ENCODE measurements around the gene IFT20. TPM values are rescaled to one million over a fixed set of nuclear protein-coding genes. Genes with fewer than 3 reads are reported as not detected.

Gene IFT20
- total RNA-seq, 1 donor from 2014 or later, result 13.6 TPM

DNA sequence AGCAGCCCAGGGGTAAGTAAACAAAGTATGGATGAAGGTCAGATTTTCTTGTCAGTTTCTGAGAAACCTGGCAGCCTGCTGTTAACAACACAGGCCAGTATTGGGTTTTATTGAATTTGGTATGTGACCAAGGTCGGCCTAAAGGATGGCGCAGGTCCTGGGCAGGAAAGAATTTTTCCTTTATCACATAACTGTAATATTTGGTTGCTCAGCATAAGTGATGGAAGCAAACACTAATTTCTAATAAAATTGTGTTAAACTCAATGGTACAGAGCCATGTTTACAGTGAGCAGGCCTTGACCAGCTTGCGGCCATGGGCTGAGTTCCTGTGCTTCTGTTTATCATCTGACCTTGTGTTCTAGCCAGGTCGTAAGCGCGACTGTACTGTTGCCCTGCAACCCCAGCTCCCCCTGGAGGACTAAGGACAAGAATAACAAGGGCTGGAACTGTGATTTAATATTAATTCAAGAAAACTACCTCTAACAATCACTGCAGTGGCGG lies 11.5 kb upstream of the IFT20 start:
- DNase-seq (ENCODE audit: low spot score in 2 of 2), result no peak
- H3K9me3 ChIP-seq, result no peaks in the 10 kb centered on the region
- TF ChIP-seq, protein P1, sequence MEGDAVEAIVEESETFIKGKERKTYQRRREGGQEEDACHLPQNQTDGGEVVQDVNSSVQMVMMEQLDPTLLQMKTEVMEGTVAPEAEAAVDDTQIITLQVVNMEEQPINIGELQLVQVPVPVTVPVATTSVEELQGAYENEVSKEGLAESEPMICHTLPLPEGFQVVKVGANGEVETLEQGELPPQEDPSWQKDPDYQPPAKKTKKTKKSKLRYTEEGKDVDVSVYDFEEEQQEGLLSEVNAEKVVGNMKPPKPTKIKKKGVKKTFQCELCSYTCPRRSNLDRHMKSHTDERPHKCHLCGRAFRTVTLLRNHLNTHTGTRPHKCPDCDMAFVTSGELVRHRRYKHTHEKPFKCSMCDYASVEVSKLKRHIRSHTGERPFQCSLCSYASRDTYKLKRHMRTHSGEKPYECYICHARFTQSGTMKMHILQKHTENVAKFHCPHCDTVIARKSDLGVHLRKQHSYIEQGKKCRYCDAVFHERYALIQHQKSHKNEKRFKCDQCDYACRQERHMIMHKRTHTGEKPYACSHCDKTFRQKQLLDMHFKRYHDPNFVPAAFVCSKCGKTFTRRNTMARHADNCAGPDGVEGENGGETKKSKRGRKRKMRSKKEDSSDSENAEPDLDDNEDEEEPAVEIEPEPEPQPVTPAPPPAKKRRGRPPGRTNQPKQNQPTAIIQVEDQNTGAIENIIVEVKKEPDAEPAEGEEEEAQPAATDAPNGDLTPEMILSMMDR (IDR thresholded peaks at IDR 0.05), result peak in 1 of 3 experiments; percentile 33
- H3K27me3 ChIP-seq, result no peaks in the 10 kb centered on the region
- no peak overlapping the region for H3K4me3 ChIP-seq
- intact Hi-C loops (cut with DNase I), result no loop called here
- peak overlapping the region; percentile 73 to 79 for H3K27ac ChIP-seq
- peaks cover 16 to 43% of the 10 kb centered on the region in 2 donors for H3K4me1 ChIP-seq
- peaks cover 51 to 81% of the 10 kb centered on the region in 2 donors for H3K36me3 ChIP-seq

DNA sequence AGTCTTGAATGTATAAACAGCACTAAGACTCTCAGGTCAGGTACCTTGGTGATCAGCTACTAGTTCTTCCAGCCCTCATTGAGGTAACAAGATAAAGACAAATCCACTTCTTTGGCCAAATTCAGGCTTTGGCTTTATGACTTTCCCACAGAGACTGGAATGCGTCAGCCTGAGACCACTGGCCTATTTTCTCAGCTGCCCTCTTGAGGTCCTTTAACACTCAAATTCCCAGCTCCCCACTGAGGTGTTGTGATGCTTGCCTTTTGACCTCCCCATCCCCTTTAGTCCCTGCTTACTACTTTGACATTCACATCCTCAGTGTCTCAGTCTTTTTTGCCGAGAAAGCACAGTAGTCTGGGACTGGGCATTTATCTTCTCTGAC lies 10.9 kb upstream of the IFT20 start:
- no peaks in the 10 kb centered on the region for H3K9me3 ChIP-seq
- DNase-seq (ENCODE audit: low spot score in 2 of 2), result no peak
- H3K27me3 ChIP-seq, result no peaks in the 10 kb centered on the region
- intact Hi-C loops (cut with DNase I), result no loop called here
- TF ChIP-seq, protein P1 (IDR thresholded peaks at IDR 0.05), result no peak
- no peak overlapping the region for H3K4me3 ChIP-seq
- H3K27ac ChIP-seq, result peak overlapping the region; percentile 73 to 79
- peaks cover 16 to 43% of the 10 kb centered on the region in 2 donors for H3K4me1 ChIP-seq
- peaks cover 51 to 81% of the 10 kb centered on the region in 2 donors for H3K36me3 ChIP-seq

DNA sequence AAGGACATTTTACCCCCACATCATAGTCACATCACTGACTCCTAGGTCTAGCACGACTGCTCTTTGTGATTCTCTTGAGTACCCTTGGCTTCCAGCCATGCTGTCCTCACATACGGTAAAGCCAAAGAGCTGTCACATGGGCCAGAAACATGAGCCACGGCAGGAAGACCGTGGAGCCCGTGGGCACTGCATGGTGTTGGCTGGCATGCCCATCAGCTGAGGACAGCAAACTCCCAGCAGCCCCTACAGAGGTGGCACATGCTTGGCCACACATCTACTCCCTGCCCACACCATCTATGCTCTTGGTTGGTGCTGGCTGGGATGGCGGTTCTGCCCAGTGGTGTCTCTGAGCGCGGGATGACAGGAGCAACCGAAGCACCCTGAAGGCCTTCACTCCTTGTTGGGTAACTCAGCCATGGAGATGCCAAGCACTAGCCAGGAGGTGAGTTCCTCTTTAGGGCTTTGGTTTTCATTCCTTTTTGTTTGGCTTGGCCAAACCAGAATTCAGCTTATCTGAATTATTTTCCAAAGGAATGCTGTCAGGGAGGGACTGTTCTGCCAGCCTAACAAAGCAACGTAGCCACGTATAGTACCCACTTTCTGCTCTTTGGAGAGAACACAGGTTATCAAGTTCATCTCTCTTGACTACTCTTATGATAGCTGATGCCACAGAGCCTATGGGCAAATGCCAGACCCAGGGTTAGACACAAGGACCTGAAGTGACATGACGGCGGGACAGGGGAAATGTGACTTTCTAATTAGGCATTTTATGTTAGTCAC lies 10.3 kb upstream of the IFT20 start:
- Histone ChIP-seq H3K4me3 (no peak overlapping the region), H3K27ac (peak overlapping the region; percentile 73 to 79), H3K27me3 (no peaks in the 10 kb centered on the region), H3K36me3 (peaks cover 52 to 81% of the 10 kb centered on the region in 2 donors), H3K9me3 (no peaks in the 10 kb centered on the region), H3K4me1 (peaks cover 16 to 43% of the 10 kb centered on the region in 2 donors)
- TF ChIP-seq, protein P1 (IDR thresholded peaks at IDR 0.05), result no peak
- DNase-seq (ENCODE audit: low spot score in 2 of 2), result no peak
- intact Hi-C loops (cut with DNase I), result no loop called here

DNA sequence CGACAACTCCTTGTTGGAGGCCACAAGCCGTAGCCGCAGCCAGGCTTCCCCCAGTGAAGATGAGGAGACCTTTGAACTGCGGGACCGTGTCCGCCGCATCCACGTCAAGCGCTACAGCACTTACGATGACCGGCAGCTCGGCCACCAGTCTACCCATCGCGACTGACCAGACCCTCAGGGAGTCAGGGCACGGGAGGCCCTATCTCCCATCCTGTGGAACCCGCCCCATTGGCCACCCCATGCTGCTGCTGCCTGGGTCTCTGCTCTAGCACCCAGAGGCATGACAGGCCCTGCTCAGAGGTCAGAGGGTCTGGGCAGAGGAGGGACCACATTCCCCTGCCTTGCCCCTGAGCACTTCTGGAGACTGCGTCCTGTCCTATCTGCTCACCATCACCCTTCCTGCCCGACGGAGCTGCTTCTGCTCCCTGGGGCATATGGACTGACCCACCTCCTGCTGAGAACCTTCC lies 9.2 kb upstream of the IFT20 start:
- Histone ChIP-seq H3K27ac (peak overlapping the region; percentile 73 to 79), H3K4me3 (no peak overlapping the region), H3K27me3 (no peaks in the 10 kb centered on the region), H3K4me1 (peaks cover 16 to 43% of the 10 kb centered on the region in 2 donors), H3K36me3 (peaks cover 54 to 81% of the 10 kb centered on the region in 2 donors), H3K9me3 (no peaks in the 10 kb centered on the region)
- DNase-seq (ENCODE audit: low spot score in 2 of 2), result no peak
- intact Hi-C loops (cut with DNase I), result no loop called here
- TF ChIP-seq, protein P1 (IDR thresholded peaks at IDR 0.05), result no peak

DNA sequence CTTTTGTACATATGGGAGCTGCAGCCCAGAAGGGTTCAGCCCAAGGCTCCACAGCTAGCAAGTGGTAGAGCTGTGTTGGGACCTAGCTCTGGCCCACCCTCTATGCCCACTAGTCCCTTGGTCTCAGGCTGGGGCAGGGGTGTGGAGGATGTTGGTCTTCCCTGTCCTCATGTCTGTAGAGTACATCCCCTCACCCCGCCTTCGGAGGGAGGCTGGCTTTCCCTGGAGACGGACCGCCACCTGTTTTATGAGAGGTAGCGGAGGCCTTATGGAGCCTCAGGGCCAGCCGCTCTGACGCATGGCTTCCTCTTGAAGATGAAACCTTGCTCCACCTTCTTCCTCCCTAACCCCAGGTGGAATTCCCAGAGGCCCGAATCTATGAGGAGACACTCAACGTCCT lies 8.7 kb upstream of the IFT20 start:
- no peak for DNase-seq (ENCODE audit: low spot score in 2 of 2)
- no peak overlapping the region for H3K27ac ChIP-seq
- H3K9me3 ChIP-seq, result no peaks in the 10 kb centered on the region
- H3K27me3 ChIP-seq, result no peaks in the 10 kb centered on the region
- intact Hi-C loops (cut with DNase I), result no loop called here
- peaks cover 16 to 43% of the 10 kb centered on the region in 2 donors for H3K4me1 ChIP-seq
- TF ChIP-seq, protein P1 (IDR thresholded peaks at IDR 0.05), result no peak
- H3K36me3 ChIP-seq, result peaks cover 51 to 81% of the 10 kb centered on the region in 2 donors
- H3K4me3 ChIP-seq, result no peak overlapping the region

Data from ascending aorta (tissue), 2 donors.